Fibroblast of lung (primary cell): ENCODE results near the gene FGFR3. TPM values are rescaled to one million over a fixed set of nuclear protein-coding genes. Genes with fewer than 3 reads are reported as not detected.

Experiments
- DNase-seq, 2 donors: peaks; one replicate each; pipeline versions ENCODE4 v3.0.0 to v3.0.0-alpha.2; 2010; ENCODE audit warnings: low read depth in 2 of 2
- H2AFZ ChIP-seq: 2 replicates; pipeline ENCODE4 v1.5.1; 2012; ENCODE audit warnings: low read length, control low read depth, inconsistent platforms
- H3K27ac ChIP-seq: 2 replicates; pipeline ENCODE4 v1.5.1; 2011; ENCODE audit warnings: low read length, control low read depth; ENCODE audit not compliant: insufficient read depth
- H3K27me3 ChIP-seq: 2 replicates; pipeline ENCODE4 v1.5.1; 2011; ENCODE audit warnings: mild to moderate bottlenecking, low read length; ENCODE audit not compliant: control insufficient read depth, insufficient read depth
- H3K36me3 ChIP-seq: 2 replicates; pipeline ENCODE4 v1.5.1; 2011; ENCODE audit warnings: low read length; ENCODE audit not compliant: control insufficient read depth, insufficient read depth
- H3K4me1 ChIP-seq: 2 replicates; pipeline ENCODE4 v1.5.1; 2011; ENCODE audit warnings: low read length; ENCODE audit not compliant: control insufficient read depth, insufficient read depth; ENCODE audit errors: extremely low read depth
- H3K4me2 ChIP-seq: 2 replicates; pipeline ENCODE4 v1.5.1; 2011; ENCODE audit warnings: low read length, control low read depth; ENCODE audit not compliant: insufficient read depth; ENCODE audit errors: extremely low read depth
- H3K4me3 ChIP-seq, 4 experiments: fragments of 200-600 bp in 1 of 4; sonication (generic) in 1 of 4; replicated peaks in 1 of 4; 2 replicates each; pipeline ENCODE4 v1.5.1; 2011 to 2016; ENCODE audit warnings: low read length in 4 of 4, low read depth in 3 of 4, mild to moderate bottlenecking in 3 of 4, control low read depth in 2 of 4, inconsistent platforms in 1 of 4, mixed read lengths in 1 of 4; ENCODE audit not compliant: insufficient read depth in 1 of 4; ENCODE audit errors: control extremely low read depth in 1 of 4
- H3K79me2 ChIP-seq: 2 replicates; pipeline ENCODE4 v1.5.1; 2012; ENCODE audit warnings: mild to moderate bottlenecking, low read length, inconsistent platforms; ENCODE audit not compliant: control insufficient read depth, insufficient read depth
- H3K9ac ChIP-seq: 2 replicates; pipeline ENCODE4 v1.5.1; 2011; ENCODE audit warnings: mild to moderate bottlenecking, low read length, control low read depth; ENCODE audit not compliant: insufficient read depth
- H3K9me3 ChIP-seq: 2 replicates; pipeline ENCODE4 v1.5.1; 2012; ENCODE audit warnings: low read depth, low read length; ENCODE audit not compliant: control insufficient read depth, insufficient read depth
- H4K20me1 ChIP-seq: 2 replicates; pipeline ENCODE4 v1.5.1; 2011; ENCODE audit warnings: low read length; ENCODE audit not compliant: control insufficient read depth, insufficient read depth; ENCODE audit errors: extremely low read depth
- EZH2 ChIP-seq: IDR thresholded peaks from 2 replicates; pipeline ENCODE4 v1.5.1; 2012; ENCODE audit warnings: low read length, control low read depth, mild to moderate bottlenecking; ENCODE audit errors: missing control alignments
- polyA plus RNA-seq, 2 donors: library from polyadenylated mRNA; depleted of rRNA in 1 of 2; stranded (reverse) in 1 of 2; unstranded in 1 of 2; fragments of >200 nt; gene quantifications; 2 replicates each; pipeline ENCODE4 v1.2.1, GENCODE V29; 2011 to 2012; ENCODE audit warnings: missing spikeins in 1 of 2
- total RNA-seq: library from RNA; depleted of rRNA; stranded (reverse); fragments of >200 nt; gene quantifications from 2 replicates; pipeline ENCODE4 v1.2.1, GENCODE V29; 2014
- TF ChIP-seq, protein P1 (sequence below), 2 donors: IDR thresholded peaks in 1 of 2; conservative IDR thresholded peaks in 1 of 2; 1 replicate in 1 of 2; 2 replicates in 1 of 2; pipeline ENCODE4 v1.5.1; 2011 to 2012; ENCODE audit warnings: low read length in 2 of 2, control low read depth in 1 of 2, inconsistent platforms in 1 of 2, low read depth in 1 of 2, mild to moderate bottlenecking in 1 of 2

FGFR3 gene
- total and polyA plus RNA-seq, 2 donors (not counting 1 experiment from before 2014, with no cell fraction given): 0.11 to 0.33 TPM

DNA sequence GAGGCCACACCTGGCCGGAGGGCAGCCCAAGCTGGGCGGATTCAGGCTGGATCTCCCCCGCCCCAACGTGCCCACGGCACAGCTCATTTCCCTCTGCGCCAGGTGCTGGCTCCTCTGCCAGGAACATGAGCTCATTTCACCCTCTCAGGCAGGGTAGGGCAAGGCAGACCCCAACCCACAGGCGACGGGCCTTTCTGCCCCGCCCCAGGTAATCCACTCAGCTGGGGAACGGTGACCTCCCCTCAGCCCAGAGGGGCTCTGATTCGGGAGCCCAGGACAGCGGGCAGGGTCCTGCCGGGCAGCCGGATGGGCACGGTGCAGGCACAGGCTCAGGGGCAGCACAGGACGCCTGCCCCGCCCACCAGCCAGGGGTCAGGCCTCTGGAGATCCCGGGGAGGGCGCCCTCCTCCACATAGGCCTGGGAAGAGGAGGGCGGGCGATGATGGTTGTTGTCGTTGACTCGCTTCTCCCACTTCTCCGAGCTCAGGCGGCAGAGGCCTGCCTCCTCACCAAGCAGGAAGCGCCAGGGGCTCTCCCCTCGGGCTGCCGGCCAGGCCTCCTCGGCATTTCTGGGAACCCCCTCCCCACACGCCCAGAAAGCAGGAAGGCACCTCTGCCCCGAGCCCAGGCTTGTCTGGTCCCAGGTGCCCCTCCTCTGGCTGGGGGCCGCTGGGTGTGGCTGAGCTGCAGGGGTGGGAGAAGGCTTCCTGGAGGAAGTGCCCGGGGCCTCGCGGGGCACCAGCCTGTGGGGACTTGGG, 40.6 kb upstream of the FGFR3 start:
- H3K36me3 ChIP-seq: no peaks in the 10 kb centered on the region
- no peak overlapping the region for H3K4me2 ChIP-seq
- no peaks in the 10 kb centered on the region for H3K4me1 ChIP-seq
- no peaks in the 10 kb centered on the region for H3K9me3 ChIP-seq
- TF ChIP-seq, protein P1, sequence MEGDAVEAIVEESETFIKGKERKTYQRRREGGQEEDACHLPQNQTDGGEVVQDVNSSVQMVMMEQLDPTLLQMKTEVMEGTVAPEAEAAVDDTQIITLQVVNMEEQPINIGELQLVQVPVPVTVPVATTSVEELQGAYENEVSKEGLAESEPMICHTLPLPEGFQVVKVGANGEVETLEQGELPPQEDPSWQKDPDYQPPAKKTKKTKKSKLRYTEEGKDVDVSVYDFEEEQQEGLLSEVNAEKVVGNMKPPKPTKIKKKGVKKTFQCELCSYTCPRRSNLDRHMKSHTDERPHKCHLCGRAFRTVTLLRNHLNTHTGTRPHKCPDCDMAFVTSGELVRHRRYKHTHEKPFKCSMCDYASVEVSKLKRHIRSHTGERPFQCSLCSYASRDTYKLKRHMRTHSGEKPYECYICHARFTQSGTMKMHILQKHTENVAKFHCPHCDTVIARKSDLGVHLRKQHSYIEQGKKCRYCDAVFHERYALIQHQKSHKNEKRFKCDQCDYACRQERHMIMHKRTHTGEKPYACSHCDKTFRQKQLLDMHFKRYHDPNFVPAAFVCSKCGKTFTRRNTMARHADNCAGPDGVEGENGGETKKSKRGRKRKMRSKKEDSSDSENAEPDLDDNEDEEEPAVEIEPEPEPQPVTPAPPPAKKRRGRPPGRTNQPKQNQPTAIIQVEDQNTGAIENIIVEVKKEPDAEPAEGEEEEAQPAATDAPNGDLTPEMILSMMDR (conservative IDR thresholded peaks at IDR 0.05 in 1 of 2, IDR thresholded peaks at IDR 0.05 in 1 of 2; ENCODE audit: low read depth in 1 of 2, low read length in 2 of 2): no peak
- TF ChIP-seq EZH2: no peak
- DNase-seq: no peak
- H3K27me3 ChIP-seq: no peaks in the 10 kb centered on the region
- no peak overlapping the region for H3K27ac ChIP-seq
- no peak overlapping the region for H3K9ac ChIP-seq
- H3K79me2 ChIP-seq: no peaks in the 10 kb centered on the region
- no peak overlapping the region for H3K4me3 ChIP-seq
- no peak overlapping the region for H2AFZ ChIP-seq
- no peaks in the 10 kb centered on the region for H4K20me1 ChIP-seq

DNA sequence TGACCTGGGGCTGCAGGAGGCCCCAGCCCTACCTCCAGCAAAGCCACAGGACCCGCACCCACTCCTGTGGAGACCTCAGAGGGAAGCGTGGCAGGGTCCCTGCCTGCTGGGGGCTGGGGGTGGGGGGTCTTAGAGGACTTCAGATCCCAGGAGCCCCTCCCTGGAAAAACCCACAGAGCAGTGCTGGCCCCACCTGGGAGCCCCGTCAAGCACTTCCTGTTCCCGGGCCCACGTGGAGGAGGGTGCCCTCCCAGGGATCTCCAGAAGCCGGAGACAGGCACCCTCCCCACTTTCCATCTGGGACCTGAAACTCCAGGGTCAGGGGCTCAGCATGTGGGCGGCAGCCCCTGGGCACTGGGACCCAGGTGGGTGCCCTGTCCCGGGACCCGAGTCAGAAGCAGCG, 39.8 kb upstream of the FGFR3 start:
- Histone ChIP-seq H3K4me3 (no peak overlapping the region), H3K4me2 (no peak overlapping the region), H3K4me1 (no peaks in the 10 kb centered on the region), H3K9me3 (no peaks in the 10 kb centered on the region), H3K27me3 (no peaks in the 10 kb centered on the region), H2AFZ (no peak overlapping the region), H3K27ac (no peak overlapping the region), H4K20me1 (no peaks in the 10 kb centered on the region), H3K9ac (no peak overlapping the region), H3K36me3 (no peaks in the 10 kb centered on the region), H3K79me2 (no peaks in the 10 kb centered on the region)
- DNase-seq: no peak
- TF ChIP-seq EZH2: no peak
- TF ChIP-seq, protein P1 (conservative IDR thresholded peaks at IDR 0.05 in 1 of 2, IDR thresholded peaks at IDR 0.05 in 1 of 2; ENCODE audit: low read depth in 1 of 2, low read length in 2 of 2): no peak

DNA sequence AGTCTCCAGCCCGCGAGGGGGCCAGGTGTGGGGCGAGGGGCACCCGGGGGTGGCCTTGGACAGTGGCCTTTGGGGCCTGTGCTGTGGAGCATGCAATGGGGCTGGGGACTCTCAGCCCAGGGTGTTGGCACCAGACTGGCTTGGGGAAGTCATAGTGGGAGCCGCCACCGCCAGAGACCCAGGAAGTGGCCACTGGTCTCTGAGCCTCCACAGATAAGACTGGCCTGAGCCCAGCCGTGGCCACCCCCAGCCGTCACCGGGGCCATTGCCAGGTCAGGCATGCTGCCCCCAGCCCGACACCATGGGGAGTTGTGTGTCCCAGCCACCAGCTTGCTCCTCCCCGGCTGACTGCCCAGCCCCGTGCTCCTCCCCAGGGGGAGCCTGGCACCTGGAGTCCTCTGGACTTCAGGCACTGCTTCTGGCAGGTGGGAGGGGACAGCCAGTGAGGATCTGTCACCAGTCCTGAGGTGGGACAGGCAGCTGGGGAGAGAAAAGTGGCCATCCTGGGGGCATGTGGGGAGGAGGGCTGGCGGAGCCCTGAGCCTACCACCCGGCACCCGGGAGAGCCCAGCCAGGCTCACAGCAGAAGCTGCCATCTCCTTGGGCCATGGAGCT, 39.3 kb upstream of the FGFR3 start:
- Histone ChIP-seq H3K4me1 (no peaks in the 10 kb centered on the region), H3K79me2 (no peaks in the 10 kb centered on the region), H3K4me2 (no peak overlapping the region), H4K20me1 (no peaks in the 10 kb centered on the region), H3K27ac (no peak overlapping the region), H2AFZ (no peak overlapping the region), H3K4me3 (no peak overlapping the region), H3K36me3 (no peaks in the 10 kb centered on the region), H3K9ac (no peak overlapping the region), H3K27me3 (no peaks in the 10 kb centered on the region), H3K9me3 (no peaks in the 10 kb centered on the region)
- DNase-seq: no peak
- TF ChIP-seq EZH2: no peak
- TF ChIP-seq, protein P1 (conservative IDR thresholded peaks at IDR 0.05 in 1 of 2, IDR thresholded peaks at IDR 0.05 in 1 of 2; ENCODE audit: low read depth in 1 of 2, low read length in 2 of 2): no peak
